NCI-H446 (cell line): ENCODE measurements around the gene HTR3B.
"Not testable (repeated sequence)": the region's sequence is repeated elsewhere in the genome, so short reads cannot be mapped to it uniquely, and the experiment has no call there.

Source experiments
- DNase-seq, 2 experiments: peaks; one replicate each; lab custom pipeline; 2025; lab: John Stamatoyannopoulos, UW

Gene HTR3B

GRCh38 chr11:113946162-113946561, 41.6 kb downstream of the HTR3B start:
- not testable (repeated sequence) for DNase-seq

GRCh38 chr11:113947994-113948393, 43.4 kb downstream of the HTR3B start:
- DNase-seq: no peak

GRCh38 chr11:113949891-113950290, 45.3 kb downstream of the HTR3B start:
- DNase-seq: no peak

GRCh38 chr11:113951537-113951936, 46.9 kb downstream of the HTR3B start:
- DNase-seq: no peak

GRCh38 chr11:113952070-113952469, 47.5 kb downstream of the HTR3B start:
- DNase-seq: no peak

- DNase-seq: no peak
Observed at GRCh38 chr11:113952588-113952987, 48.0 kb downstream of the HTR3B start.

GRCh38 chr11:113954235-113954634, 49.6 kb downstream of the HTR3B start:
- DNase-seq: no peak

- DNase-seq: no peak
Observed at GRCh38 chr11:113956986-113957385, 52.4 kb downstream of the HTR3B start.

- DNase-seq: no peak
Observed at GRCh38 chr11:113960702-113961330, 56.2 kb downstream of the HTR3B start.

GRCh38 chr11:113967361-113967760, 62.8 kb downstream of the HTR3B start:
- no peak for DNase-seq

- no peak for DNase-seq
Observed at GRCh38 chr11:113971506-113972195, 67.1 kb downstream of the HTR3B start.

- DNase-seq: peak in 1 of 2 experiments; percentile 51
Observed at GRCh38 chr11:113974741-113975470, 70.3 kb downstream of the HTR3B start, which contains the start of gene HTR3A. Gene HTR3A (plus strand): TSS chr11:113975108. CDS start chr11:113975326, 218 bp downstream.

- DNase-seq: no peak
Observed at GRCh38 chr11:113977071-113977490, 72.5 kb downstream of the HTR3B start.

GRCh38 chr11:113977701-113978100, 73.1 kb downstream of the HTR3B start:
- DNase-seq: no peak

GRCh38 chr11:113979431-113979830, 74.8 kb downstream of the HTR3B start:
- DNase-seq: no peak

GRCh38 chr11:113980785-113981184, 76.2 kb downstream of the HTR3B start:
- DNase-seq: no peak

- DNase-seq: no peak
Observed at GRCh38 chr11:113982306-113982705, 77.7 kb downstream of the HTR3B start.

- no peak for DNase-seq
Observed at GRCh38 chr11:113984781-113985180, 80.2 kb downstream of the HTR3B start.

- no peak for DNase-seq
Observed at GRCh38 chr11:113985906-113986305, 81.3 kb downstream of the HTR3B start.

- DNase-seq: no peak
Observed at GRCh38 chr11:113986351-113987140, 82.0 kb downstream of the HTR3B start.

- no peak for DNase-seq
Observed at GRCh38 chr11:113989381-113989780, 84.8 kb downstream of the HTR3B start.

- DNase-seq: no peak
Observed at GRCh38 chr11:113989916-113990315, 85.3 kb downstream of the HTR3B start.
